ENCODE measurements around the gene PRKAG1.

The PRKAG1 gene

GRCh38 chr12:48980389-48980952 is 38.1 kb downstream of the PRKAG1 start:
- no peak for DNase-seq

GRCh38 chr12:48979602-48980388 is 38.8 kb downstream of the PRKAG1 start:
- DNase-seq = no peak

GRCh38 chr12:48978741-48979601 is 39.6 kb downstream of the PRKAG1 start:
- no peak for DNase-seq

DNA sequence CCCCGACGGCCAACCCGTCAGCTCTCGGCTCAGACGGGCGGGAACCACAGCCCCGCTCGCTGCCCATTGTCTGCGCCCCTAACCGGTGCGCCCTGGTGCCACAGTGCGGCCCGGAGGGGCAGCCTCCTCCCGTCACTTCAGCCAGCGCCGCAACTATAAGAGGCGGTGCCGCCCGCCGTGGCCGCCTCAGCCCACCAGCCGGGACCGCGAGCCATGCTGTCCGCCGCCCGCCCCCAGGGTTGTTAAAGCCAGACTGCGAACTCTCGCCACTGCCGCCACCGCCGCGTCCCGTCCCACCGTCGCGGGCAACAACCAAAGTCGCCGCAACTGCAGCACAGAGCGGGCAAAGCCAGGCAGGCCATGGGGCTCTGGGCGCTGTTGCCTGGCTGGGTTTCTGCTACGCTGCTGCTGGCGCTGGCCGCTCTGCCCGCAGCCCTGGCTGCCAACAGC is 40.3 kb downstream of the PRKAG1 start, which contains the start of gene WNT1:
Gene WNT1, plus strand, starts transcription at position 32 of the 450 bp plus-strand sequence. Its CDS starts 329 bp downstream, at position 361.
- DNase-seq = no peak

- peak; percentile 65 to 70 (median 67) for DNase-seq
Observed at GRCh38 chr12:48977290-48978281, 41.0 kb downstream of the PRKAG1 start.

DNA sequence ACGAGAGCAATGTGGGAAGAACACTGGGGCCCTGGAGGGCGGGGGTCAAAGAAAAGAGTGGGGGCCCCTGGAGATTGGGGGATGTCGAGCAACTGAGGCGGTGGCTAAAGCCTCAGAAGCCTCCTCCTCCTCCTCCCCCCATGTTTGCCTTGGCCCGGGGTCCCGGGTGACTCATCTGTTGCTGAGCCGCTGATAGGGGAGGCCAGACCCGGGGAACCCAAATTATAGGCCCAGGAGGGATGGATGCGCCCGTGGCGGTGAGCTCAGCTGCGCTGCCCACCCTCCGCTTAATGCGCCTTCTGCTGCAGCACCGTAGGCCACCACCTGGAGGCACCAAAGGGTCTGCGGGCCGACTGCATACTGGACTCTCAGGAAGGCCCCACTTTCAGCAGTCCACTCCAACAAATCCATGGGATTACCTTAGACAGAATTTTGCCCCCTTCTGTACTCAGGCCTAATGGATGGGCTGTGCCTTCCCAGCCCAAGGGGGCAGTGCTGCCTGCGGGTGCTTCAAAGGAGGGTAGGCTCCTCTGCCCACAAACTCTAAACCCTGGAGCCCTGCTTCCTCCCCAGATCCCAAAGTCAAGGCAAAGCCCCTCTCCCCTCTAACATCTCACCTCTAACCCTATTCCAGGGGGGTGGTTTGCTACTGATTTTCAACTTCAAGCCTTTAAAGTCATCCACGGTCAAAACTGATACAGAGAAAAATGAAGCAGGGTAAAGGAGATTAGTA is 44.5 kb downstream of the PRKAG1 start:
- DNase-seq = peak in 1 of 4 experiments; percentile 23

GRCh38 chr12:48973531-48973930 is 45.0 kb downstream of the PRKAG1 start:
- no peak for DNase-seq

DNA sequence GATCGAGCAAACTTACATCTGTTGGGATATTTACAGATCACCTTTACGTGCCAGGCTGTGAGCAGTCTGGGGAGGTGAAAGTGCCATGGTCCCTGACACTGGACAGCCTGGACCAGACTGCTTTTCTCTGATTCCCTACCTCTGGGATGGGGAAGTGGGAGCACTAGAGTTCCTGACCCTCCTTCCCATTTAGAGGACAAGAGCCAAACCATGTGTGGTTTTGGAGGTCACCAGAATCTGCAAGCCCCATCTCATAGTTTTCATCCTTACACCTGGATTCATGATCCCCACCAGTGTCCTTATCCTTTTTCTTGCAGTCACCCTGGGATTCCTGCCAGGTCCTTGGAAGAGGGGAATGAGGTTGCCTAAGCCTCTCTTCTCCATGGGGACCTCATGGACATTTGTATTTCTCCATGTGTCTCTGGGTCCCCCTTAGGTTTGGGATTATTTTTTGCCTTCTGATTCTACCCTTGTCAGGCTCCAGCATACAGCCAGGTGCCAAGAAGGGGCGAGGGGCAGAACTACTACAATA is 45.6 kb downstream of the PRKAG1 start:
- no peak for DNase-seq

GRCh38 chr12:48972213-48972951 is 46.2 kb downstream of the PRKAG1 start:
- DNase-seq = no peak

DNA sequence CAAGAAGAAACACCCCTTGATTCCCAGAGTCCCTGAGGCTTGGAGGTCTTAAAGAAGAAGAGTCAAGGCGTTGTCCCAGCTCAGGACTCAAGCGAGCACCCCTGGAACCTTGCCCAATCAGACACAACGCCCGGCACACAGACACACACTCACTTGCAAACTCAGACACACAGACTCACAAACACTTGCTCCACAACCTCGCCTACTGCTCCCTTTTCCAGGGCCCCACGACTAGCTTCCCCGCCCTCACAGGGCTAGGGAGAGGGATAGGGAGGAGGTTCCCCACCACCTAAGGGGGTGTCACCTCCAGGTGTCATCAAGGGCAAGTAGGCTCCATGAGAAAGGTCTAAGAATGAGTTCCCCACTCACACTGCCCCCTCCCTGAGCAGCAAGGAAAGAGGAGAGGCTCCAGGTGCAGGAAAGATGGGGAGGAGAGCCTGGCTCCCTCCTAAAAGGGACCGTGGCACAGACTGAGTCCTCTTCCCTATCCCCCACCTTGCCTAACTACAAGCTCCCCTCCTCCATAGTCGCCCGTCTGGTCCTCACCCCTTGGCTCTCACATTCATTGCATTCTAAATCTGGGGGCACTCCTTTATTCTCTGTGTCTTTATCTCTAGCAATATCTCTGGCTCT is 47.8 kb downstream of the PRKAG1 start:
- no peak for DNase-seq

DNA sequence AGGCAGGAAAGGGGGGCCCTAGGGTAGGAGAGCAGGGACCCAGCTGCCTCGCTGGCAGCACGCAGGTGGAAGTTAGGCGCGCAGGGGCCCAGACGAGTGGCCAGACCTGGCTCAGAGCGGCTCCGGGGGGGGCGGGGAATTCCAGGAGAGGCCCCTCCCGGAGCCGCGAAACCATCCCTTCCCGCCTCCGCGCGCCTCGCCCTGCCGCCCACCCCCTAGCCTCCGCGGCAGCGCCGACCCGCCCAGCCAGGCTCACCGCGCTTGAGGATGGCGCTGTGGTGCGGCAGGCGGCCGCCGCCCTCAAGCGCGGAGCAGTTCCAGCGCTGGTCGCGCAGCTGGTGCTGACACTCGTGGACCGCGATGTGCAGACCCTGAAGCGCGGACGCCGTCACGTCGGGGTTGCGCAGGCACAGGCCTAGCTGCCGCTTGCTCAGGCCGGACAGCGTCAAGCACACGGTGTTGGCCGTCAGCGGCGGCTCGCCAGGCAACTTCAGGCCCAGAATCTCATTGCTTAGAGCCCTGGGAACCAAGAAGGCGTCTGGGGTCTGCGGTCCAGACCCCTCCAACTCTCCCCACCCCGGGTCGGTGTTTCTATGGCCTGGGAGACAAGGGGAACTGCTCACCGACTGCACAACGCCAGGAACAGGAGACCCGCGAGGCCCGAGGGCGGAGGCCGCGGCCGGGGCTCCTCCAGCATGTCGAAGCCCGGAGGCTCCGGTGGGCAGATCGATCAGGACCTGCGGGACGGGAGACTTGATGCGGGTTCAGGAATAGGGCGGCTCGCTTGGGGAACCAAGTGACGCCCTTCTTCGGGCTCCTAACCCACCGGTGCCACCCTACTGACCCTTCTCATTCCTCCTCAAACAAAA is 48.5 kb downstream of the PRKAG1 start:
- DNase-seq = no peak

DNA sequence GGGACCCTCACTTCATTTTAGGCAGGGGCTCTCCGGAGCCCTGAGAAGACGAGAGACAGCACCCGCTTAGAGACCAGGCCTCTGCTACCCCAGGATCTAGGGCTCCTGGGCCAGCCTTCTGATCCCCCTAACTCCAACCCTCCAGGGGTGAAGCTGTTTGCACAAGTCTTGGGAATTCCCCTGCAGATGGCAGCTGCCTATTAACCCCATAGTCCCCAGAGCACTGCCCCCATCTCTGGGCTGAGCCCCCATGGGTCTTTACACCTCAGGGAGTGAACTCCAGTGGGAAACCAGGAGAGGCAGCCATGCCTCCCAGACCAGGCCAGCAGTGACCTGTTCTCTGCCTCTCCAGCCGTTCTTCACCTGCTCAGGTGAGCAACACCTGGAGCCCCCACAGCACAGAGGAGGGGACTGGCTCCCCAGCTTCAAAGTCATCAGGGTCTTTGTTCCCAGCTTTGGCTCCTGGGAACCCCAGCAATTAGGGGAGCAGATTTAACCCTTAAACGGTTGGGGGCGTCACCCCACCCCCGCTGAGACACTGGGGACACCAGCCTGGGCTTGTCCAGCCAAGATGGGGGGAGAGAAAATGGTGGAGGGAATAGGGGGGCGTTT is 49.3 kb downstream of the PRKAG1 start:
- DNase-seq = no peak

DNA sequence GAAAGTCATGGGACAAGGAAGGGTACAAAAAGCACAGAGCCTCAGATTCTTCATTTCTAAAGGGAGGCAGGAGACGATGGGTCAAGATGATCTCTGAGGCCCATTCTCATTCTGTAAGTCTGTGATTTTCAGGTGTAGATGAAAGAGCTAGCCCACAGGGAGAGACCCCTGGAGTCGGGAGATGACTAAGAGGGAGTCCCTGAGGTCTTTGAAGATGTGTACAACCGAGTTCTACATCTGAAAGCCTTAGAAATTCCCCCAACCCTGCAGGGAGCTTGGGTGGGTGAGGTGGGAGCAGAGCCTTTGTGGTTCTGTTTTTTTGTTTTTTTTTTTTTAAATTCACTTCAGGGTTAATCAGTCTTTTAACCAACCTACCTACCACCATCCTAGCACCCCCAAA is 50.1 kb downstream of the PRKAG1 start:
- no peak for DNase-seq

DNA sequence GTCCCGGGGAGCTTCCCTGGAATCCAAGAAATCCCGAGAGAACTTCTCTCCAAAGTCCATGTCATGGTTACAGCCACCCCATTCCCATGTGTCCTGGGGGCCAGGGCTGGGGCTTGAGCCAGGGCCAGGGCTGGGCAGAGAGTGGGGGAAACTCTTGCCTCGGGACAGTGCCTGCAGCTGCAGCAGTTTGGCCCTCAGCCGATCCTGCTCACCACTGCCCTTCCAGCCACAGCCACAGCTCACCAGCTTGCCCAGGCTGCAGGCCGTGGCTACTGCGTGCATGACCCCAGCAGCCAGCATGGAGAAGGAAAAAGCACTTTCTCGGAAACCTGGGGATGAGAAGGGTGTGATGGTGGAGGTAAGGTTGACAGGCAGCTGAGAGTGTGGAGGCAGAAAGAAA is 50.6 kb downstream of the PRKAG1 start:
- DNase-seq = no peak

- DNase-seq = no peak
Observed at GRCh38 chr12:48966177-48966895, 52.2 kb downstream of the PRKAG1 start.

DNA sequence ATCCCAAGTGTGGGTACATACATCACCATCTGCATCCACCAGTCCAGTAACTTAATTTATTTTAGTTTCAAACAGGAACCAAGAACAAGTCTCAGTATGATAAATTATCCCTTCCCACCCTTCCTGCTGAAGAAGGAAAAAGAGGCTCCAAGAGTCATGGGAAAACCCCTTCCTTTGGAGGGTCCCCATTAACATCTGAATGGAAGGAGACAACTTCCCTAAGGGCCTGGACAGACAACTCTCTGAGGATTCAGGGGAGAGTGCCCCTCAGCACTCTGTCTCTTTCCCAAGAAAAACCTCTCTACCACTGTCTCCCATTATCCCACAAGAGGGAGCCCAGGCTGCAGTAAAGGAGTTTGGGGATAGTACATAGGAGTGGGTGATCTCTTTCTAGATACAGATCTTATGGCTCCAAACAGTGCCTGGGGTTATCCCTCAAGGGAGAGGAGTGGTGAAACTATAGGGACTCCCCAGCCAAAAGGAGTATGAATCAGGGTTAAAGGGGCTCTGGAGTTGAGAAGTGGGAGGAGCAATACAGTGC is 53.2 kb downstream of the PRKAG1 start:
- no peak for DNase-seq

DNA sequence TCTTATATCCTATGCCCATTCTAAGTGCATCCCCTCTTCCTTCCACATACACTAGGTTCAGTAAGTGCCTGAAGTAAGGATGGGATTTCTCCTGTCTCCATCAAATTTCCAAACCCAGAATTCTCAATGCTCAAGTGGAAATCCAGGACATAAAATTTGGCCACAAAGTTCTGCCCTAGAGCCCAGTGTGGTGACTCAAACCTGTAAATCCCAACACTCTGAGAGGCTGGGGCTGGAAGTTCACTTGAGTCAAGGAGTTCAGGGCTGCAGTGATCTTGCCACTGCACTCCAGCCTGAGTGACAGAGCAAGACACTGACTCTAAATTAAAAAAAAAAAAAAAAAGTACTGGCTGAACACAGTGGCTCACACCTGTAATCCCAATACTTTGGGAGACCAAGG is 56.8 kb downstream of the PRKAG1 start:
- DNase-seq = no peak
